ENCODE data around the gene DNAJC11.

GRCh38 chr1:6601923-6602668 lies 99.5 kb downstream of the DNAJC11 start:
- TF ChIP-seq CTCF (IDR thresholded peaks at IDR 0.05) (peak in 1 of 6 experiments; percentile 2), POLR2A (IDR thresholded peaks at IDR 0.05) (no peak)
